Stimulated activated CD4-positive, alpha-beta T cell treated with anti-CD3 and anti-CD28 coated beads, Interleukin-1b, Interleukin-23, amount 100 ng/mL, for 1 hour (primary cell): ENCODE measurements around the gene CTDSPL.

Source experiments
- DNase-seq, 2 donors: peaks; one replicate each; pipeline ENCODE4 v3.0.0-alpha.2; 2020; ENCODE audit warnings: low read depth in 2 of 2

The CTDSPL gene

DNA sequence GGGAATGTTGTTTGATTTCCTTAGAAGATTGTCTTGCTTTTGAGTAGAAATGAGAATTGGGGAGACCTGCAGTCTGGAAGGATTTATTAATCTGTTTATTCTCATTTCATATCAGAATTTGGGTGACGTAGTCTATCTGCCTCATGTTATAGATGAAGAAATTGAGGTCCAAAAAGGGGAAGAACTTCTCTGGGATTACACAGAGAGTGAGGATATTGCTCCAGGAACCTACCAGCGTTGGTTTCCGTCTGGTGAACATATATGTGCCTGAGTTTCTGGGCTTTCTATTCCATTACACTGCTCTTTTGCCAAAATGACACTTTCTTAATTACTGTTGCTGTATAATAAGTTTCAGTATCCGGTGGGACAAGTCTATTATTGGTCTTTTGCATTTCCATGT is 51.8 kb downstream of the CTDSPL start:
- no peak for DNase-seq

DNA sequence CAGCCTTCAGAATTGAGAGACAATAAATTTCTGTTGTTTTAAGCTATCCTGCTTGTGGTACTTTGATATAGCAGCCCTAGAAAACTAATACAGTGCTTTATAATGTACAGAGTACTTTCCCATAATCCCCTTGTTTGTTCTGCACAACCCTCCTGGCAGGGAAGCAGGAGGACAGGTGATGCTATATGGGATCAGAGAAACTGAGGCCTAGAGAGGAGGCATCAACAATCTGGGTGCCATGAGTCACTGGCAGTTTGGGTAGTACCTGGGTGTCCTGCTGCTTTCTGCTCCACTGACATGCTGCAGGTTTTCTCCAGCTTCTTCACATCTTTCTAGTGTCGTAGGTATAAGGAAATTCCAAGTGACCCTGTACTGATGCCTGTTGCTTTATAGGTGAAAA is 55.0 kb downstream of the CTDSPL start:
- DNase-seq: no peak

- DNase-seq: no peak
Measured at GRCh38 chr3:37918627-37919026, 56.9 kb downstream of the CTDSPL start.

DNA sequence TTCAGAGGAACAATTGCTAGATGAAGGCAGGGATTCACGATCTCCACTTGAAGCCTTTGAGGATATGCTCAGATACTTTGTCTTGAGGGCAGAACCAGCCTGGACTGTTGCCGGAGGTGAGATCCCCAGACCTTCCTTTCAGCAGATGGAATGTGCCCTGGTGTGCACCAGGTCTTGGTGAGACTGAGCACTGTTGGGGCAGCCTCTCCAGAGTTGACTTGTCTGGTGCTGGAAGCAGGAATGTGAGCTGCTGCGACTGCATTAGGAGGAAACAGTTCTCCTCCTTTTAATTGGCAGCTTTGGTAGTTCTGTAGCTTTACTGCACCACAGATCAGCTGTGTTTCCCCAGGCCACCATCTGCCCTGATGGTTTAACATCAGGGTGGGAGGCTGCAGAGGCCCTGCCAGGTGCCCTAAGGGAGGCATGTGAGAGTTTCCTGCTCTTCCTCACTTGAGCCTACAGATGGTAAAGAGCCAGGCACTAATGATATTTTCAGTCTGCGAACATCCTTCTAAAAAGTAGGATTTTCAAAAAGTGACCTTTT is 58.5 kb downstream of the CTDSPL start:
- DNase-seq: no peak

DNA sequence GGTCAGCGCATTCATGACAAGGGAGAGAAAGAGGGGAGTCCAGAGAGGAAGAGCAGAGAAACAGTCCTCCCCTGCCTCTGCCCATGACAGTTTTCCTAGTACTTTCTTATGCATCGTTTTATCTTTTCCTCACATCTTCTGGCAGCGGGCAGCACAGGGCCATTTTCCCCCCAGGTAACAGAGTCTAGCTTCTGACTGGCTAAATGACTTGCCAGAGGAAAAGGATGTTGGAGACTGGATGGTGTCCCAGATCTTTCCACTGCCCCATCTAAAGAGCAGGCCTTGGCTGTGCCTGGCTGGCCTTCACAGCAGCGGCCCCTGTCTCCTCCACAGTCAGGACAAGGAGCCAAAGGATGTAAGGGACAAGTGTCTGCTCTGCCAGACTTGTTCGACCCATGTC is 59.3 kb downstream of the CTDSPL start:
- no peak for DNase-seq

DNA sequence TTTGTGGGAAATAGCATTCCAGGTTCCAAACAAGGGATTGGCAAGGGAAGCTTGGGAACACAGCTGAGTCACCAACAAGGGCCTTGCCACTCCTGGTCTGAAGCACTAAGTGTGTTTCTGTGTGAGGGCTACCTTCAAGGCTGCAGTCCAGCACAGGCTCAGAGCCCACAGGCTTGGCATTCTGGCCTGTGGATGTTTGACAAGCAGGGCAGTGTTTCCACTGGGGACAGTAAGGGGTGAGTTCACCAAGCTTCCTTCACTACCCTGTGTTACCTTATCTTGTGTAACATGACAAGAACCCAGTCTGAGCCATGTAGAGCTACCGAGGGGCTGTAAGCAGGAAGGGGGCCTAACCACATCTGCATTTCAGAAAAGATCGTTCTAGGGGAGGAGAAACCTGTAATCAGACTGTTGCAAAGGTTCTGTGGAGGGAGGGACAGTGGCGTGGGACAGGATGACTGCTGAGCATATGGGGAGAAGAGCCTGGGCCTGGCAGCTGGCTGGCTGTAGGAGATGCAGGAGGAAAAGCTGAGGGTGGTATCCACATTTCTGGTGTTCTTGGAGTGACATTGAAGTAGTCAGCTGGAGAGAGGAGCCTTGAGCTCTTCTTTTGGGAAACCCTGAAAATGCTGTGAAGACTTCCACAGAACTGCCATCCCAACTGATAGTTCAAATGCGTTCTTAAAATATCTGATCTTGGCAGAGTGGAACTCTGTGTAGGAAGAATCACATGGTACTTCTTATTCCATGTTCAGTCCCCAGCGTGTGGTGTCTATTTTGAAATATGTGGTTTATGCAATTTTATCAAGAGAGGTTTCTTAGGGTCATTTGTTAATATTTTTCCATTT is 61.3 kb downstream of the CTDSPL start:
- DNase-seq: no peak

DNA sequence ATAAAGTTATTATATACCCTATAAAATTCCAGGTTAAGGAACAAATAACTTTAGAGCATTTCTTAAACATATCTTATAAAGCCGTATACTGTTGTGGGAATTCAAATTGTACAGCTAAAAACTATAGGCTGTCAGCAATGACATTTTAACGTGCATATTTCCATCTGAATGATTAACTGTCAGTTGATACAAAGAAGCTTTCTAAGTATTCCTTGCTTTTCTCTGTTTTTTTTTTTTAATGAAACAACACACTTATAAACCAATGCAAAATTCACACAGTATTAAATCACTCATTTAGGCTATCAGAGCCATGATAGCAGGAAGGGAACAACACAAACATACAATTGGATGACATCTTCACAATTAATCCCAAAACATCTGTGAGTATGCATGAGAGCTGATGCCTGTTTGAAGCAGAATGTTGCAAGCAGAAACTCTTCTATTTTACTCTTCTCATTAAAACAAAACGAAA is 61.9 kb downstream of the CTDSPL start:
- DNase-seq: no peak

DNA sequence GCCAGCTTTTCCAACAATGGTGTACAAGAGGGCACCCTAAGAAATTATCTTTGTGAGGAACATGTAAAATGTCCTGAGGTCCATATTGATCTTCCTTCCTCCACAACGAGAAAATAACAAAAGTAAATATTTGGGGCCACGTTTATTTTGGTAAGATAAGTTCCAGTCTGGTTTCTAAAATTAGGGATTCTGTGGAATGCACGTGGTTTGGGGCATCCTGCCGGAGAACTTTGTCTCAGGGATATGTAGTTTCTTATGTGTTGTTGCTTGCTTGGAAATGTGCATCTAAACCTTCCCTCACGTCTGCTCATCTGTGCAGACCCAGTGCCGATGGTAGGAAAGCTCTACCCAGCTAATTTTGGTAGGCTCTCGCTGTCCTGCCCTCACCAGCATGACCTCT is 62.8 kb downstream of the CTDSPL start:
- DNase-seq: no peak

GRCh38 chr3:37925157-37925556 is 63.5 kb downstream of the CTDSPL start:
- DNase-seq: no peak

- no peak for DNase-seq
Measured at GRCh38 chr3:37926611-37927010, 64.9 kb downstream of the CTDSPL start.

- no peak for DNase-seq
Measured at GRCh38 chr3:37930495-37930894, 68.8 kb downstream of the CTDSPL start.

GRCh38 chr3:37932505-37932904 is 70.8 kb downstream of the CTDSPL start:
- DNase-seq: no peak

DNA sequence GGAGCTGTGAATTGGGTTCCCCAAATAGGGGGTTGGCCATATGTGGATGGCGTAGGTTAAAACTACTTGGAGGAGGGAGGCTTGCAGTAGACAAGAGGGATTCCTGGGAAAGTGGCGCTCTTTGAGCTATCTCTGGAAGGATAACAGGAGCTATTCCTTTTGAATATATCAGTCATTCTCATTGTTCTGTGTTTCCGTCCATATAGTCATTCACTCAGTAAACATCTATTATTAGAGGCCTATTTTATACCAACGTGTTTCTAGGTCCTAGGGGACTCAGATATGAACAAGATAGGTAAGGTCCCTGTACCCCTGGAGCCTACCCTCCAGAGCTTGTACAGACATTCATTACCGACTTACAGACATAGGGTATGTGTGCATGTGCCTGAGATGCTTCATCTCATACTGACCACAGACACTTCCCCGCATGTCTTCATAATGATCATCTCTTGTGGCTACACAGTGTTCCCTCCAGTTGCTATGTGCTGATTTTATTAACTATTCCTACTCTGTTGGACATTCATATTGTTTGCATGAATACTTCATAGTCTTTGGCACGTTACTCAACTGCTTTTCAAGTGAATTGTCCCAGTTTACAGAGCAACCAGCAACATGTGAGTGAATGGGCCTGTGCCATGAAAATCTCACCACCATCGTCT is 73.1 kb downstream of the CTDSPL start:
- DNase-seq: no peak

GRCh38 chr3:37935290-37935668 is 73.6 kb downstream of the CTDSPL start:
- no peak for DNase-seq

GRCh38 chr3:37935756-37936666 is 74.3 kb downstream of the CTDSPL start:
- no peak for DNase-seq

- DNase-seq: no peak
Measured at GRCh38 chr3:37937156-37937555, 75.5 kb downstream of the CTDSPL start.

DNA sequence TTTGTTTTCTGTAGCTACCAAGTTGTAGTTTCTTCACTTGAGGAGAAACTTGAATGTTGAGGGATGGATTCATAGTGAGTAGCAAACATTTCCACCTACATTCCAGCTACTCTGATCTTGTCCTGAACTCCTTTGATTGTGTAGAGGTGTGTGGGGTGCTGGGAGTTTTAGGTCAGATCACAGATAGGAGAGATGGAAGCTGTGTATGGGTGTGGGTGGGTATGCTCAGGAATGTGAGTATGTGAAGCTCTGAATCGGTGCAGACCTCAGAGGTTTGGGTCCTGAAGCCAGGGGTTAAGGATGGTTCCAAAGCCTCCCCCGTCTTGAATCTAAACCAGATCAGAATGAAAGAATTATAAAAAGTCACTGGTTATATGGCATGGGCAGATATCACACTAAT is 76.3 kb downstream of the CTDSPL start:
- DNase-seq: no peak

DNA sequence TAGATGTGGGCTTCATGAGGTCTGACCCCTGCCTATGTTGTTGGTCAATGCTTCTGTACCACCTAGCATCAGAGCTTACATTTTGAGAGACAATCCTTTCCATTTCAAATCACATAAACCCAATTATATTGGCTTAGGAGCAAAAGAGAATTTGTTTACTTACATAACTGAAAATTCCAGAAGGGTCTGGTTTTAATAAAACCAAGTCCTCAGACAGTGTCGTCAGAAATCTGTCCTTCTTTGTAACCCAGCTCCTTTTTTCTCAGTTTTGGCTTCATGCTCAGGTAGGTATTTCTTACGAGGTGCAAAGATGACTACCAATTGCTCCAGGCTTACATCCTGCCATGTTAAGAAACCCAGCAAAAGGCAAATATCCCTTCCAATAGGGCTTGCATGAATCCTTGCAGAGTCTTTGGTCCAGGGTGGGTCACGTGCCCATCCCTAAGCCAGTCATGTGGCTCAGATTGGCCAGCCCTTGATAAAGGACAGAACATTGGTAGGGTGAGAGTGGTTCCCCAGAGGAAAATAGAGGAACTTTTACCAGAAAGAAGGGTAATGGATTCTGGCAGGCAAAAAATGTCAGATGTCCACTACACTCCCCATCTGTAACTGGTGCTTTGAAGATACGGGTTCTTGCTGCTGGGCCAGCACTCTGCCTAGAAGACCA is 78.7 kb downstream of the CTDSPL start:
- no peak for DNase-seq

GRCh38 chr3:37941608-37942508 is 80.2 kb downstream of the CTDSPL start:
- no peak for DNase-seq

DNA sequence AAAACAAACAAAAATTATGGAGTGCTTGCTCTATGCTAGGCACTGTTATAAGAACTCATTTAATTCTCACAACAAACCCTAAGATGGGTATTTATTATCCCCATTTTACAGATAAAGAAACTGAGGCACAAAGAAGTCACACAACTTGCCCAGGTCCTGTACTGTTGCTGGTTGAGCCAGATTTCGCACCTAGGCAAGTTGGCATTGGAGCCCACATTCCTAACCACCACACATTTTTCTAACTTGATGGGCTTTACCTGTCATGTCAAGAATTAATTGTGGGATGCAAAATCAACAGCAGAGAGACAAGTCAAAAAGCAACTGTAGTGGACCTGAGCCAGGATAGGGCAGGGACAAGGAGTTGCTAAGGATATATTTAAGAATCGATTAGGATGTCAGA is 81.0 kb downstream of the CTDSPL start:
- DNase-seq: no peak
